Kidney glomerular epithelial cell (primary cell): Measurements from ENCODE around the gene HOXC11.

Experiments used
- DNase-seq: peaks from one replicate; lab custom pipeline; 2025; lab: John Stamatoyannopoulos, UW

The HOXC11 gene

DNA sequence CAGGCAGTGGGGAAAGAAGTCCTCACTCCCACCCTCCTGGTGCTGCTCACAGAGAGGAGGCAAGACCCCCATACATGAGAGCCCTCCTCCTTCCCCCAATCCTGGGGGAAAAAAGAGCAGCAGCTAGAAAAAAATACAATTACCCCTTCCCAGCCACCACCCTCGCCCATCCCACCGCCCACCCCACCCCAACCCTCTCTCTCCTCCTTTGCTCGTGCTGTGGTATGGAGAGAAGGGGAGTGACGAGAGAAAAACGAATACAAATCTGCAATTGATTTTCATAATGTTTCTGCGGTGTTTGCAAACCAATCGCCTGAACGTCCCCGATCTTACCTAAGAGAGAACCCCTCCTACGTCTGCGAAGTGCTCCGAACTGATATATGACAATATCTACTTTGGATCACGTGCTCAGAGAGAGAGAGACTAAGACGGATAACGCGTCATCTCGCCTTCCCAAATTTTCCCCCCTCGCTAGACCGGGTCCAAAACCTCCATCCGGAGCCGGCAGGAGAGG lies at the start of gene HOXC11:
TSS of gene HOXC11 (plus strand) at position 405 of the 514 bp plus-strand sequence. CDS start 116 bp downstream, outside the sequence.
- no peak for DNase-seq

- DNase-seq: no peak
These were observed 48.2 kb upstream of the HOXC11 start for GRCh38 chr12:53924521-53925405.

- no peak for DNase-seq
These were observed 45.5 kb upstream of the HOXC11 start for GRCh38 chr12:53927220-53928029.

DNA sequence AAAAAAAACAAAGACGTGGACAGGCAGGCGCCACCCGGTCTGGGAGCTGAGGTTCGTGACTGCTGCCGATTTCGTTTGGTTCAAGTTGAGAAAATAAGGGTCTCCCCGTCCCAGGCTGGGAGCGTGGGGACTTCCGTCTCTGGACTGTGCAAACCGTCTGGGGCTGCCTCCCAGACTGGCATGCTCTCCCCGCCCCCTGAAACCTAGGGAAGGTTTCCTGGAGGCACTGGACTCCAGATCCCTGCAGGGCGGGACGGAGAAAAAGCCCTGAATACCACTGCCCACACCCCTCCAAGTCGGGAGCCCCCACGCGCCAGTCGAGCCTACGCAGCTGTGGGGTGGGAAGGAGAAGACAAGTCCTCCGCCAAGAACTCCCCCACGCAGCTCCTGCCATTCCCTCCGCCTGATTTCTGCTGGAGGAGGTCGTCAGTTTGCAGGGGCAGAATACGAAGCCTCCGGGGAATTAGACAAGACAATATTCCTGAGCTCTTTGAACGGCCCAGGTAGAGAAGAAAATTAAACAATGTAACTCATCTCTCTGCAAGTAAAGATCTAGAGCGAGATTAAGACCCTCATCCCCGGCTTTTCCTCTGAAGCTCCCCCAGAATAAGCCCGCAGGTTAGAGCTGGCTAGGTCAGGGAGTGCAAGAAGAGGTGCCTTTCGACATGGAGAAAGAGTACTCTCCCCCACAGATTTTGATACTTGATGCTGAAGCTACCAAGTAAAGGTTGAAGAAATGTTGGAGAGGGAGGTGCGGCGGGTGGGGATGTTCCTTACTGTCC lies 44.7 kb upstream of the HOXC11 start:
- no peak for DNase-seq

GRCh38 chr12:53929527-53929926 lies 43.4 kb upstream of the HOXC11 start:
- no peak for DNase-seq

- no peak for DNase-seq
These were observed 42.2 kb upstream of the HOXC11 start for GRCh38 chr12:53930591-53931255.

DNA sequence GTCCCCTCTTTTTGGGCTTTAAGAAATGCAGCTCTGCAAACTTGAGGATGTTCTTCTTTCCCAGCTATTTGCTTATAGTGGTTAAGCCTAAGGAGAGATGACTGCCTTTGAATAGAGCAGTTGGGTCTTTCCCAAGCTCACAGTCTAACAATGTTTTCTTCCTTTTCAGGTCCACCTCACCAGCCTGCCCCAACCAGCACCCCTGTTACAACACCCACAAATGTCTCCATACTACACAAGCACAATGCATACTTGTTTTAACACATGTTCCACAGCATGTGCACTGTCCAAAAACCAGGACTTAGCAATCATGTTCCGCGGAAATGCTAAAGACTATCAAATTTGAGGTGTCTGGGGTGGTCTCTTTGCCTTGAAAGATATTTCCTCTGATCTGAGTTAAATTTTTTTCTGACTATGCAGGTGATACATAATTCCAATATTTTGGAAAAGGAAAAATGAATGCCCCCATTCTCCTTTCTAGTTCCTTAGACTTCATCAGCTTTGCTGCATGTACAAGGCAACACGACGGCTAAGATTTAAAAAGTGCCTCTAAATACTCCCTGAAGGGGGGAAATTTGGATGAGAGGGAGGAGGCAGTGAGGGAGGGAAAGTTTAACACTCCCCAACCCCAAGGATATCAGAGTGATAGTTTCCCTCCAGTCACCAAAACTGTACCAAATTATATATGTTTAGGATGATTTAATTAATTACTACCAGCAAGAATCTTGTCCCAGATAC lies 40.9 kb upstream of the HOXC11 start:
- no peak for DNase-seq

DNA sequence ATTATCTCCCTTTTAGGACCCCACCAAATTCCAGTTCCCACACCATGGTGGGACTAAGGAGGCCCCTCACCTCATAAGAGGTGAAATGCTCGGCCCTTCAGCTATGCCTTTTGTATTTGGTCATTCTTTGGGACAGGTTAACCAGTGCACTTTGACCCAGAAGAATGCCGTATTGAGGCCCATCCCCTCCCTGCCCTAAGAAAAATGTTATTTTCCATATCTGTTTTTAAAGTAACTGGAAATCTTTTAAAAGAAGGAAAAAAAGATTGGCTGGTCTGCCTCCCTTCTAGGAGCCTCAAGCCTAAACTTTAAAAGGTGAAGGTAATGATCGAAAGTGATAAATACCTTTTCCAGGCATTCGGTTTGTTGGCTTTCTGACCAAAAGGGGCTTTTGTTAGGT lies 40.0 kb upstream of the HOXC11 start:
- no peak for DNase-seq

- DNase-seq: no peak
These were observed 37.3 kb upstream of the HOXC11 start for GRCh38 chr12:53935383-53936341.

DNA sequence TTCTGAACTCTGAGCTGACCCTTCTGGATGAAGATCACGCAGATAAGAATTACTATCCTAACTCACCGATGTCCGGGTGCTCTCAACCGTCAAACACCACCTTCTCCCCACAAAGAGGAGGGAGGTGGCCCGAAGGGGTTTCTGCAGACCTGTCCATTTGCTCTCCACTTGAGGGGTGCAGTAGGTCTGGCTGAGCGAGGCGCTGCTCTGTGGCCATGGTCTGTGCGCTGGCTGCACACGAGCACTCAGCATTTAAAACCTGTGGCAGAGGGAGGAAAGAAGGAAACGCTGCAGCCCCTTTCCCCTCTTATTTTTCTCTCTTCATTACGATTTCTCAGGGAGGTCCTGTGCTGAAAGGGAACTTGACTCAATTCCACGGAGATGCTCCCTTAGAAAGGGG lies 35.8 kb upstream of the HOXC11 start:
- DNase-seq: no peak

GRCh38 chr12:53937596-53938325 lies 35.2 kb upstream of the HOXC11 start:
- DNase-seq: no peak

DNA sequence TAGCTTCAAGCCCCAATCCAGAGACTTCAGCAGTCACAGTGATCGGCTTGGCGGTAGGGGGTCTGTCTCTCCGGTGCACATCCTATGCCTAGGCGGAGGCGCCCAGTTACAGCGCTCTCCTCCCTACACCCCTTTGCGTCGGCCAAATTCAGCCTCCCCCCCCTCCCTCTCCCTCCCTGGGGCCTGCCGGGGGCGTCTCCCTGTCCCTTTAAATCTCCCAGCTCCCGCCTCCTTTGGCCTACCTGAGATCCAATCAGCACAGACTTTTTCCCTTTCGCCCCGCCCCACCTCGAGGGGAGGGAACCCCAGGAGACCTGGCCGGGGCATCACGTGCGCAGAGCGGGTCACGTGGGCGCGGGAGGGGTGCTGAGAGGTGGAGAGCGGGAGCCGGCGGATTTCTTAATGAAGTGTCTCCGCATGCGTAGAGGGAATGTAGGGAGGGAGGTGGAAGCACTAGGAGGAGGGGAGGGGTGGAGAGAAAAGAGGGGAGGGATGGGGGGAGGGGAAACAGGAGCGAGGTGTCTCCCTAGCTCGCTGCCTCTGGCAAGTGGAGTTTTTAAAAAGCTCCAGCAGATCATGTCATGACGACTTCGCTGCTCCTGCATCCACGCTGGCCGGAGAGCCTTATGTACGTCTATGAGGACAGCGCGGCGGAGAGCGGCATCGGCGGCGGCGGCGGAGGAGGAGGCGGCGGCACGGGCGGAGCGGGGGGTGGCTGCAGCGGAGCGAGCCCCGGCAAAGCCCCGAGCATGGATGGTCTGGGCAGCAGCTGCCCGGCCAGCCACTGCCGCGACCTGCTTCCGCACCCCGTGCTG lies 34.4 kb upstream of the HOXC11 start, which contains the start of gene HOXC13:
TSS of gene HOXC13 (plus strand) at position 506 of the 815 bp plus-strand sequence. CDS start at position 582, 76 bp downstream.
- DNase-seq: peak; percentile 79

DNA sequence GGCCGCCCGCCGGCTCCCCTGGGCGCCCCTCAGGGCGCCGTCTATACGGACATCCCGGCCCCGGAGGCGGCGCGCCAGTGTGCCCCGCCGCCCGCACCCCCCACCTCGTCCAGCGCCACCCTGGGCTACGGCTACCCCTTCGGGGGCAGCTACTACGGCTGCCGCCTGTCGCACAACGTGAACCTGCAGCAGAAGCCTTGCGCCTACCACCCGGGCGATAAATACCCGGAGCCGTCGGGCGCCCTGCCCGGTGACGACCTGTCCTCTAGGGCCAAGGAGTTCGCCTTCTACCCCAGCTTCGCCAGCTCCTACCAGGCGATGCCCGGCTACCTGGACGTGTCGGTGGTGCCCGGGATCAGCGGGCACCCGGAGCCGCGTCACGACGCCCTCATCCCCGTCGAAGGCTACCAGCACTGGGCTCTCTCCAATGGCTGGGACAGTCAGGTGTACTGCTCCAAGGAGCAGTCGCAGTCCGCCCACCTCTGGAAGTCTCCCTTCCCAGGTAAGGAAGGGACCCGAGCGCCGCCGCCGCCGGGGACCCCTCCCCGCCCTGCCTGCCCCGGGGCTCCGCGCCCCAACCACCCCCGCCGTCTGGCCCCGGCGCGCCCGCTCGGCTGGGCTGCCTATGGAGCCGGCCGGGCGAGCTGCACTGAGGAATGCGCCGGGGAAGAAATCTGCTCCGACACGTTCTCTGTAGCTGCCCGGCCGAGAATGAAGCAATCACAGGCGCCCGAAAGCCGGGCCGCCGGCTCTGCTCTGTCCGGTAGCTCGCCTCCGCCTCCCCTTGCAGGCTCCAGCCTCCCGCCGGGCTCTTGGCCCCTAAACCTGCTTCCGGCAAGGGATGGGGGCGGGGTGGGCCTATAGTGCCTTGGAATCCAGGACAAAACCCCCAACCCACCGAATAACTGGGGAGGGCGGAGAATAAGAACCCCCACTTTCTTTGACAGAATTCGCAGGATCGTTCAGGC lies 33.5 kb upstream of the HOXC11 start:
- DNase-seq: no peak

- no peak for DNase-seq
These were observed 32.4 kb upstream of the HOXC11 start for GRCh38 chr12:53940443-53941014.

DNA sequence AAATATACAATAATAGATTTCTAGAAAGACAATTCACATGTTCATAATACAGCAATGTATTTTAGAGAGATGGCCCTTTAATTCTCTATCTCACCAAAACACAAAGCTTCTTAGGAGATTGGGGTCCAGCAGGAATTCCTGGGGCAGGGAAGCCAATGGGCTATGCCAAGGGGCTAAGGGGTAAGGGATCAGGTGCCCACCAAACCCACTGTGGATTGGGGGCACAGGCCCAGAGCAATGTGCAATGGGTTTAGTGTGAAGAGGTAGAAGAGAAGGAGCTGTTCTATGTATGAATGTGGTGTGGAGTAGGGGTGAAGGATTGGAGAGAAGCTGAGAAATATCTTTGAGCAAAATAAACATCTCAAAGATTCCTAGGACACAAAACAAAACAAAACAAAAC lies 31.7 kb upstream of the HOXC11 start:
- DNase-seq: no peak

DNA sequence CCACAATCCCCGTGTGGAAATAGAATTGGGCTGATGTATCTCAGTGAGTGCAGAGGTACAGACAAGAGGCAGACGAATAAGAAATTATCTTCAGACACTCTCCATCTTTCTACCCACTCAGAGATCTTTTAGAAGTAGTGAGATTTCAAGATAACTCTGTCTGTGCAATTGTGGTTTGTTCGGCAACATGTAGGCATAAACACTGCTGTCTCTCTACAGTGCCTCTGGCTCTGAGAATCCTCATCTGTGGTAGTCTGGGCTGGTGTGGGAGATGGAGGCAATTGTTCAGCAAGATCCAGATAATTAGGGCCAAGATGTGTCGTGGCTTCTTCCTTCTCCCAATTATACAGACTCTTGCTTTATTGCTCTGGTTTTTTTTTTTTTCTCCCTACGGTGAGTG lies 31.2 kb upstream of the HOXC11 start:
- no peak for DNase-seq
